HG03378 (cell line): ENCODE results near the gene ADIPOQ.
"Not testable (repeated sequence)": the region's sequence is repeated elsewhere in the genome, so short reads cannot be mapped to it uniquely, and the experiment has no call there.

Experiments
- ATAC-seq: cut with Tn5 transposase; IDR thresholded peaks from one replicate; pipeline ENCODE4 v1.9.1; 2021; ENCODE audit warnings: mild to moderate bottlenecking, moderate library complexity; ENCODE audit not compliant: unreplicated experiment

The ADIPOQ gene

GRCh38 chr3:186901135-186901734 lies 58.7 kb downstream of the ADIPOQ start:
- no peak for ATAC-seq

GRCh38 chr3:186902154-186902553 lies 59.6 kb downstream of the ADIPOQ start:
- no peak for ATAC-seq

GRCh38 chr3:186902713-186903112 lies 60.2 kb downstream of the ADIPOQ start:
- no peak for ATAC-seq

- ATAC-seq, result not testable (repeated sequence)
Observed at GRCh38 chr3:186903676-186904075, 61.2 kb downstream of the ADIPOQ start.

GRCh38 chr3:186907075-186907474 lies 64.6 kb downstream of the ADIPOQ start:
- not testable (repeated sequence) for ATAC-seq
